ENCODE measurements around the gene SRA1. TPM values are rescaled to one million over a fixed set of nuclear protein-coding genes. Genes with fewer than 3 reads are reported as not detected.
A peak's percentile ranks its signal among the peaks of the same experiment; 100 is the strongest.
"Not testable (repeated sequence)": the region's sequence is repeated elsewhere in the genome, so short reads cannot be mapped to it uniquely, and the experiment has no call there.

Gene SRA1
- total RNA-seq: 10 to 100 TPM; 34.1 to 67.3 (median 40.6) TPM

DNA sequence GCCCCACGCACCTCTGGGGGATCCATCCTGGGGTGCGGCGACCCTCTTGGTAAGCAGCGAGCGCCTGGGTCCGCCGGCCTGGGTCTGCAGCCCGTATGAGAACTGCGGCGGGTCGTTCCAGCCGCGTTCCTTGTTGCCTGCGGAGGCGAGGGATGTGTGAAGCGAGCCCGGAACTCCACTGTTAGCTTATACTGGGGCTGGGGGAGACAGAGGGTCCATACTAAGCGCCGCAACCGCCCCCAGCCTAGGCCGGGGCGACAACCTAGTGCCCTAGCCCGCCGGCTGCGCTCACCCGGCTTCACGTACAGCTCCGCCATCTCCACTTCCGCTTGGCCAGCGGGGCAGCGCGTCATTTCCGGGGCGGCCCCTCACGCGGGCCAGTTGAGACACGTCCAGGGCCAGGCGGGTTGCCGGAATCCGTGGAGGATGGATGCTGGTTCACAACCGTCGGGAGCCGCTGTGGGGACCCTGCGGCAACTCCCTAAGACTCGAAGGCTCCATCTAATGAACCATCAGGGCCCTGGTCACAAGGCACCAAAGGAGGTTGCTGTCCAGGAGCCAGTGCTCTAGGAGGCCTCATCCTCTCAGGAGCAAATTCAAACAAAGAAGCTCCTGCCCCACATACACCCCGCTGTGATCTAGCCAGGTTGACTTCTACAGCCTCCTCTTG, at the start of gene SRA1:
SRA1 (minus strand) TSS at position 338 of the 670 bp plus-strand sequence; CDS start at position 317, 21 bp downstream.
- DNase-seq (peak; percentile 83 to 87), ATAC-seq (peak; percentile 88 to 90)
- Histone ChIP-seq H3K27me3 (no peaks in the 10 kb centered on the region), H3K27ac (peak within 1 kb of the TSS; percentile 88 to 97 (median 92)), H3K36me3 (peaks cover 0 to 11% of the 10 kb centered on the region in 2 donors), H3K4me3 (peak within 1 kb of the TSS; percentile 54 to 99 (median 80)), H3K9me3 (no peaks in the 10 kb centered on the region), H3K4me1 (peaks cover 37 to 39% of the 10 kb centered on the region in 2 donors)
- intact Hi-C loops (cut with DNase I; ENCODE audit: low total_unique reads): loop anchor here (10.0 kb wide), 1 partner anchor 312 kb away; no protein-coding TSS in a partner anchor
- in situ Hi-C loops (cut with MboI; ENCODE audit: low sequenced_read_pairs in 4 of 4): loop anchor here in 1 of 4 donors (25.0 kb wide), 1 partner anchor 320 kb away; no protein-coding TSS in a partner anchor
- TF ChIP-seq POLR2A (IDR thresholded peaks at IDR 0.05) (peak; percentile 94 to 97), CTCF (IDR thresholded peaks at IDR 0.05 in 4 of 5, conservative IDR thresholded peaks at IDR 0.05 in 1 of 5) (no peak)

GRCh38 chr5:140607031-140607430, 49.8 kb upstream of the SRA1 start:
- TF ChIP-seq CTCF (IDR thresholded peaks at IDR 0.05 in 4 of 5, conservative IDR thresholded peaks at IDR 0.05 in 1 of 5): no peak
- TF ChIP-seq POLR2A (IDR thresholded peaks at IDR 0.05): no peak
- ATAC-seq (peak in 1 of 2 donors; percentile 62), DNase-seq (no peak)
- Histone ChIP-seq H3K4me1 (no peaks in the 10 kb centered on the region), H3K36me3 (no peaks in the 10 kb centered on the region), H3K4me3 (no peak overlapping the region), H3K9me3 (no peaks in the 10 kb centered on the region), H3K27ac (no peak overlapping the region), H3K27me3 (no peaks in the 10 kb centered on the region)
- in situ Hi-C loops (cut with MboI; ENCODE audit: low sequenced_read_pairs in 4 of 4): no loop called here
- intact Hi-C loops (cut with DNase I; ENCODE audit: low total_unique reads): no loop called here

DNA sequence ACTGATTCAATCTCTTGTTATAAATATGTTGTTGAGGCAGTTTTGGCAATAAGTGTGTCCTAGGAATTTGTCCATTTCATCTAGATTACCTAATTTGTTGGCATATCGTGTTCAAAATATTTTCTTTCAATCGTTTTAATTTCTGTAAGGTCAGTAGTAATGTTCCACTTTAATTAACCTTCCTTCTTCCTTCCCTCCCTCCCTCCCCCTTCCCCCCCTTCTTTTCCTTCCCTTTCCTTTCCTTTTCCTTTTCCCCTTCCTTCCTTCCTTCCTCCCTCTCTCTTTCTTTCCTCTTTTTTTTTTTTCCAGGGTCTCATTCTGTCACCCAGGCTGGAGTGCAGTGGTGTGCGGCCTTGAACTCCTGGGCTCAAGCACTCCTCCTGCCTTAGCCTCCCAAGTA, 48.6 kb upstream of the SRA1 start:
- in situ Hi-C loops (cut with MboI; ENCODE audit: low sequenced_read_pairs in 4 of 4): no loop called here
- intact Hi-C loops (cut with DNase I; ENCODE audit: low total_unique reads): no loop called here

DNA sequence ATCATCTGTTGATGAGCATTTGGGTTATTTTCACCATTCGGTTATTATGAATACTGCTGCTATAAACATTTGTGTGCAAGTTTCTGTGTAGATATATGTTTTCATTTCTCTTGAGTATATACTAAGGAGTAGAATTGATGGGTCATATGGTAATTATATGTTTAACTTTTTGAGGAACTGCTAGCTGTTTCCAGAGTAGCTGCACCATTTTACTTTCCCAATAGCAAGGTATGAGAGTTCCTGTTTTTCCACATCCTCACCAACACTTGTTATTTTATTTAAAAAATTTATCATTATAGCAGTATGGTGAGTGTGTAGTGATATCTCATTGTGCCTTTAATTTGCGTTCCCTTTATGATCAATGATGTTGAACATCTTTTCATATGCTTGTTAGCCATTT, 46.5 kb upstream of the SRA1 start:
- in situ Hi-C loops (cut with MboI; ENCODE audit: low sequenced_read_pairs in 4 of 4) (no loop called here), intact Hi-C loops (cut with DNase I; ENCODE audit: low total_unique reads) (no loop called here)
- ATAC-seq: no peak
- Histone ChIP-seq H3K4me1 (no peaks in the 10 kb centered on the region), H3K27ac (no peak overlapping the region), H3K4me3 (no peak overlapping the region), H3K27me3 (no peaks in the 10 kb centered on the region), H3K36me3 (no peaks in the 10 kb centered on the region), H3K9me3 (no peaks in the 10 kb centered on the region)
- no peak for DNase-seq
- TF ChIP-seq CTCF (IDR thresholded peaks at IDR 0.05 in 4 of 5, conservative IDR thresholded peaks at IDR 0.05 in 1 of 5) (no peak), POLR2A (IDR thresholded peaks at IDR 0.05) (no peak)

More for the DNA sequence above, 48.6 kb upstream of the SRA1 start:
- DNase-seq: no peak
- Histone ChIP-seq H3K9me3 (no peaks in the 10 kb centered on the region), H3K27ac (no peak overlapping the region), H3K27me3 (no peaks in the 10 kb centered on the region), H3K36me3 (no peaks in the 10 kb centered on the region), H3K4me3 (no peak overlapping the region), H3K4me1 (no peaks in the 10 kb centered on the region)
- no peak for ATAC-seq
- TF ChIP-seq CTCF (IDR thresholded peaks at IDR 0.05 in 4 of 5, conservative IDR thresholded peaks at IDR 0.05 in 1 of 5) (no peak), POLR2A (IDR thresholded peaks at IDR 0.05) (no peak)

GRCh38 chr5:140603446-140603698, 46.1 kb upstream of the SRA1 start:
- DNase-seq; H3K9me3 ChIP-seq; in situ Hi-C loops (cut with MboI; ENCODE audit: low sequenced_read_pairs in 4 of 4); H3K27me3 ChIP-seq; intact Hi-C loops (cut with DNase I; ENCODE audit: low total_unique reads); H3K27ac ChIP-seq; H3K4me3 ChIP-seq; H3K4me1 ChIP-seq; ATAC-seq; H3K36me3 ChIP-seq: not testable (repeated sequence)
